CD4-positive, CD25-positive, alpha-beta regulatory T cell (primary cell): ENCODE data around the gene ZNF407. TPM values are rescaled to one million over a fixed set of nuclear protein-coding genes. Genes with fewer than 3 reads are reported as not detected.

ENCODE experiments used
- ATAC-seq, 2 donors: fragments of 150-1000 bp; cut with Tn5 transposase; one replicate each; pipeline ENCODE4 v1.10.0; 2021; ENCODE audit warnings: low read depth in 2 of 2, moderate number of reproducible peaks in 2 of 2, moderate library complexity in 1 of 2
- DNase-seq, 3 donors: peaks; one replicate each; pipeline versions ENCODE4 v3.0.0 to v3.0.0-alpha.2; 2012 to 2022; ENCODE audit warnings: mixed read lengths in 1 of 3
- H3K27ac ChIP-seq: one replicate; pipeline ENCODE4 v1.7.0; 2013; ENCODE audit warnings: mild to moderate bottlenecking, low read length; ENCODE audit not compliant: insufficient read depth, poor library complexity, severe bottlenecking
- H3K27me3 ChIP-seq: one replicate; pipeline ENCODE4 v1.7.0; 2013; ENCODE audit warnings: low read length; ENCODE audit not compliant: control insufficient read depth, insufficient read depth
- H3K36me3 ChIP-seq: one replicate; pipeline ENCODE4 v1.7.0; 2013; ENCODE audit warnings: mild to moderate bottlenecking, low read length, moderate library complexity; ENCODE audit not compliant: control insufficient read depth, insufficient read depth
- H3K4me1 ChIP-seq: 2 replicates; pipeline ENCODE4 v1.7.0; 2013; ENCODE audit warnings: mild to moderate bottlenecking, low read length; ENCODE audit not compliant: insufficient read depth, control insufficient read depth, poor library complexity, severe bottlenecking
- H3K4me3 ChIP-seq: one replicate; pipeline ENCODE4 v1.7.0; 2013; ENCODE audit warnings: low read depth, mild to moderate bottlenecking, low read length, moderate library complexity
- H3K9me3 ChIP-seq, 2 experiments: 1 replicate in 1 of 2; 2 replicates in 1 of 2; pipeline ENCODE4 v1.7.0; 2013; ENCODE audit warnings: low read length in 2 of 2, mild to moderate bottlenecking in 1 of 2, moderate library complexity in 1 of 2; ENCODE audit not compliant: control insufficient read depth in 2 of 2
- H3K27ac Mint-ChIP-seq, 3 donors: one replicate each; pipeline ENCODE4 v1.8.0; 2020 to 2022; ENCODE audit warnings: mild to moderate bottlenecking in 3 of 3, mixed read lengths in 3 of 3, moderate library complexity in 2 of 3
- H3K27me3 Mint-ChIP-seq: one replicate; pipeline ENCODE4 v1.8.0; 2022; ENCODE audit warnings: mild to moderate bottlenecking, mixed read lengths
- H3K36me3 Mint-ChIP-seq: one replicate; pipeline ENCODE4 v1.8.0; 2020; ENCODE audit warnings: mixed read lengths
- H3K4me1 Mint-ChIP-seq, 4 donors: one replicate each; pipeline ENCODE4 v1.8.0; 2020 to 2022; ENCODE audit warnings: mixed read lengths in 4 of 4, mild to moderate bottlenecking in 1 of 4
- H3K4me3 Mint-ChIP-seq, 4 donors: one replicate each; pipeline ENCODE4 v1.8.0; 2020 to 2022; ENCODE audit warnings: mild to moderate bottlenecking in 4 of 4, mixed read lengths in 4 of 4, moderate library complexity in 3 of 4
- H3K9me3 Mint-ChIP-seq, 7 donors: one replicate each; pipeline ENCODE4 v1.8.0; 2020 to 2022; ENCODE audit warnings: mixed read lengths in 7 of 7, mild to moderate bottlenecking in 3 of 7, moderate library complexity in 2 of 7
- polyA plus RNA-seq, 4 donors: library from polyadenylated mRNA; unstranded; fragments of 300-500 nt; fragmentation: Illumina TruSeq; gene quantifications; one replicate each; pipeline ENCODE4 v1.2.3, GENCODE V29; 2021
- total RNA-seq: library from RNA; stranded (reverse); gene quantifications from one replicate; pipeline ENCODE4 v1.2.3, GENCODE V29; 2022

Gene ZNF407
- total and polyA plus RNA-seq, 5 donors from 2014 or later, result 2.0 to 34.0 (median 3.8) TPM

DNA sequence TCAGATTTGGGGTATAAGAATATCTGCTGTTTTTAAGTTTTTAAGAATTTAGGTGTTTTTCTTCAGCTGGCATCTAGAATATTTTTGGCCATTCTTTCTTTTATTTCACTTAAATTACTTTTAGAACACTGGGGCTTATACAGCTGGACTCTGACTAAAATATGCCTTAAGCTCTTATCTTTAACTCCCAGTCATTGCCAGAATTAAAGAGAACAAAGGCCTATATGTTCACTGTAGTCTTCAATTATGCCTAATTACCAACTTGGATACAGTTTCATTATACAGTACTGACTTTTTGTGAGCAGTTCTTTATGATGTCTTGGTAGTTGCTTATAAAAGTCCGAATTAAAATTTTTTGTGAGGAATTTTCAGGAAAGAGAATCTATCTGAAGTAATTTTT, 192.8 kb downstream of the ZNF407 start:
- Mint-ChIP-seq H3K27me3 (no peaks in the 10 kb centered on the region), H3K36me3 (peaks cover 20% of the 10 kb centered on the region), H3K9me3 (no peaks in the 10 kb centered on the region), H3K4me1 (peaks cover 0 to 12% (median 3%) of the 10 kb centered on the region in 4 donors), H3K4me3 (no peak overlapping the region), H3K27ac (no peak overlapping the region)
- ATAC-seq, result no peak
- Histone ChIP-seq H3K27ac (no peak overlapping the region), H3K27me3 (no peaks in the 10 kb centered on the region), H3K9me3 (no peaks in the 10 kb centered on the region), H3K36me3 (no peaks in the 10 kb centered on the region), H3K4me1 (no peaks in the 10 kb centered on the region), H3K4me3 (no peak overlapping the region)
- no peak for DNase-seq

DNA sequence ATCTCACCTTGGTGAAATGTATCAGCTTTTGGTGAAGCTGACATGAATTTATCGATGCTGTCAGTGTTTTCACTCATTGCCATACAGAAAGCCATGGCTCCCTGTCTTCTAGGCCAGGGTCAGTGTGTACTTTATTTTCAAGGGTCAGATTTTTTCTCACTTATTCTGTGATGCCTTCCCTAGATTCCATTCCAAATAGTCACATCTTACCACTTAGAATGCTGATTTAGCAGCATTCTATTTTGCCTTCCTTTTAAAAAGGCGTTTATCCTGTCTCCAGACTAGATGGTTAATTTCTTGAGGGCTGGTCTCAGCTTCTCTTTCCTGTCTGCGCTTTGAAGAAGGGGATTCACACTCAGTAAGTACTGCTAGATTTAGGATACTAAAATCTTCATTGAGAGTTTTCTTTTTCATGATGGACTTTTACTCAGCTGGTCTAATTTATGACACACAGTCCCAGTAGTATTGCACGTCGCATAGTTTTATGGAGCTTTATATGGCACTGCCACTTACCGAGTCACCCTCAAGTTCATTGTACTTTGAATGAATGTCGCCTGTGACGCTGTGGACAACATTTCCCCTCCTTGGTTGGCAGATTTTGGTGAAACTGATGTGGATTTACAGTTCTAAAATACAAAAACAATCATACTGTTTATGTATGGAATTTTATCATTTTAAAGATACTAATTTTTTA, 194.0 kb downstream of the ZNF407 start:
- H3K27me3 Mint-ChIP-seq, result no peaks in the 10 kb centered on the region

DNA sequence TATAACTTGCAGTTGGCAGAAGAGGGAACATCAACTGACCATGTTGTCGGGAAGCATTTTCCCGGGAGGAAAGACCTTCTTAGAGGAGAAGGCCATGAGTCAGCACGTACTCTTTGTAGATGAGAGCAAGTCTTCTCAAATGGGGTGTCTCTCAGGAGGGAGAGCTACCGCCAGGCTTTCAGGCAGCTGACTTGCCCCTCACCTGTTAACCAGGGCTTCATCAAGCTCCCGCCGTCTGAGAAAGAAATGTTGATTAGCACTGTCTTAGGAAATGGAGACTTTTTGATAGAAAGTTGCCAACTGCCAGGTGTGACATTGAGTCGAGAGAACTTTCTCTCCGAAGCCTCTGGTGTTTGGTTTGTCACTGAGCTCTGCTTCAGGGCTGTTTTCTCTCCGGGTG, 196.1 kb downstream of the ZNF407 start:
- Histone ChIP-seq H3K4me1 (peaks cover 5% of the 10 kb centered on the region), H3K27ac (no peak overlapping the region), H3K36me3 (no peaks in the 10 kb centered on the region), H3K9me3 (no peaks in the 10 kb centered on the region), H3K27me3 (no peaks in the 10 kb centered on the region), H3K4me3 (no peak overlapping the region)
- H3K4me1 Mint-ChIP-seq, result peaks cover 8 to 36% (median 22%) of the 10 kb centered on the region in 4 donors
- H3K4me3 Mint-ChIP-seq, result no peak overlapping the region
- no peak for ATAC-seq
- DNase-seq, result no peak
- H3K9me3 Mint-ChIP-seq, result no peaks in the 10 kb centered on the region
- no peak overlapping the region for H3K27ac Mint-ChIP-seq
- H3K27me3 Mint-ChIP-seq, result no peaks in the 10 kb centered on the region
- H3K36me3 Mint-ChIP-seq, result peaks cover 7% of the 10 kb centered on the region

More for the DNA sequence above, 194.0 kb downstream of the ZNF407 start:
- peaks cover 13% of the 10 kb centered on the region for H3K36me3 Mint-ChIP-seq
- no peaks in the 10 kb centered on the region for H3K27me3 ChIP-seq
- no peak overlapping the region for H3K4me3 ChIP-seq
- no peak overlapping the region for H3K27ac ChIP-seq
- DNase-seq (no peak), ATAC-seq (no peak)
- no peak overlapping the region for H3K27ac Mint-ChIP-seq
- H3K9me3 ChIP-seq, result no peaks in the 10 kb centered on the region
- peaks cover 0 to 16% (median 6%) of the 10 kb centered on the region in 4 donors for H3K4me1 Mint-ChIP-seq
- H3K9me3 Mint-ChIP-seq, result no peaks in the 10 kb centered on the region
- H3K4me1 ChIP-seq, result no peaks in the 10 kb centered on the region
- no peak overlapping the region for H3K4me3 Mint-ChIP-seq
- no peaks in the 10 kb centered on the region for H3K36me3 ChIP-seq

DNA sequence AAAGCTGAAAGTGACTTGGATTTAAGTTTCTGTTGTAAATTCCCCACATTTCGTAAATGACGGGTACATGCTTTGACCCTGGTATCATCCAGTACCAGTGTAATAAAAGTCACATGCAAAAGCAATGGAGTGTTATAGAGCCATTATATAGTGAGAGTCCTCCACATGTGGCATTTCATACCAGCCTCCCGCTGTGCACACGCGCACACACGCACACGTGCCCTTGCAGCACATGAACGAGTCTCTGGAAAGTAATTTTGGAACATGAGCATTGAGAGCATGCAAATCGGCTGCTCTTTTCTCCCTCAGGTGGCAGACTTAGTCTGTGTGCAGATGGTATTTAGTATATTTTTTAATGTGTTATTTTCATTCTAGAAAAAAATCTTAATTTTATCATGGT, 198.1 kb downstream of the ZNF407 start:
- Mint-ChIP-seq H3K27ac (no peak overlapping the region), H3K9me3 (no peaks in the 10 kb centered on the region), H3K4me3 (no peak overlapping the region), H3K27me3 (no peaks in the 10 kb centered on the region), H3K4me1 (peaks cover 8 to 31% (median 22%) of the 10 kb centered on the region in 4 donors), H3K36me3 (peaks cover 3% of the 10 kb centered on the region)
- no peaks in the 10 kb centered on the region for H3K36me3 ChIP-seq
- H3K27ac ChIP-seq, result no peak overlapping the region
- H3K4me1 ChIP-seq, result peaks cover 5% of the 10 kb centered on the region
- ATAC-seq (no peak), DNase-seq (no peak)
- no peak overlapping the region for H3K4me3 ChIP-seq
- no peaks in the 10 kb centered on the region for H3K27me3 ChIP-seq
- no peaks in the 10 kb centered on the region for H3K9me3 ChIP-seq

DNA sequence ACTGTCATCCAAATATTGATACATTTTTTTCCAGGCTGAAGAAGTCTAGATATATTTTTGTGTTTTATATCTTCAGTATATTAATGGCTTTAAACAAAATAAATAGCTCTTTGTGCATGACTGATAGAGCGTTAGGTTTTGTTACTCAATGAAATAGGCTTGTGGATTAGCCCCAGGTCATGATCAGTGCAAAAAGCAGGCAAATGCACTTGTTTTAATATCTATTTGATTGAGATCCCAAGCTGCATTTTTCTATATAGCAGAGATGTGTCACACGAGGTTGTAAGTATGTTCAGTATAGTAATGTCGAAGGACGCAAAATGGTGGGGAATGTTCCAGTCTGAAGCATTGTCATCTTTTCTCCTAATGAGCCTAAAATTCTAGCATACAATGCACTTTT, 198.5 kb downstream of the ZNF407 start:
- H3K4me1 ChIP-seq, result peaks cover 5% of the 10 kb centered on the region
- no peak overlapping the region for H3K27ac ChIP-seq
- H3K9me3 ChIP-seq, result no peaks in the 10 kb centered on the region
- Mint-ChIP-seq H3K27ac (no peak overlapping the region), H3K4me3 (no peak overlapping the region), H3K4me1 (peaks cover 8 to 26% (median 22%) of the 10 kb centered on the region in 4 donors), H3K9me3 (no peaks in the 10 kb centered on the region), H3K27me3 (no peaks in the 10 kb centered on the region), H3K36me3 (peaks cover 2% of the 10 kb centered on the region)
- H3K27me3 ChIP-seq, result no peaks in the 10 kb centered on the region
- DNase-seq (no peak), ATAC-seq (no peak)
- no peaks in the 10 kb centered on the region for H3K36me3 ChIP-seq
- H3K4me3 ChIP-seq, result no peak overlapping the region

DNA sequence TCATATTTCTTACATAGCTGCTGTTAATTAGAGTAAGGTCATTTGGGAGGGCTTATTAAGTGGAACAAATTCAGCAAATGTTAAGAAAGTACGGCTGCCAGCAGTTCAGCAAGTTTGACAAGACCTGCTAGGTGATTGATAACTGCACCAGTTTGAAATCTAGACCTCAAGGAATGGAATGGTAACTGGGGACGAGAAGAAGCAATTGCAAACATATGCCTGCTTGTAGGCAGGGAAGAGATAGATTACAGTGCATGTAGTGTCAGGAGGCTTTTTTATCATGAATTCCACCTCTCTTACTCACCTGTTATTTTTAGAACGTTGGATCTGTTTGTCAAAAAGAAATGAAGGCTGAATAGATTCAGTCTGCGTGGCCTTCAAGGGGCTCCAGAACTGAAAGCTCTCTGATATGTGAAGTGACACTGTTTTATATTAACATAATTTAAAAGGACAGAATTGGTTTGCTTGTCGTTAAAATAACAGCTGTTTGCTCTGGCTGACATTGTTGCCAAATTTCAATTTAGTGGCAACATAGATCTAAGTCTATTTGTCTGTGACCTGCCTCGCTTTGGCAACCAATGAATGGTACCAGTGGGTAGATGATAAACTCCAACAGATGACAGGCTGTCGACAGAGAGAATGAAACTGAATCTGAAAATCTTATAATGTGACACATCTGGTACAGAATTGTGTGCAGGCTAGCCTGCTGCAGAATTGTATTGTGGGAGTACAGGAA, 199.3 kb downstream of the ZNF407 start:
- Mint-ChIP-seq H3K27me3 (no peaks in the 10 kb centered on the region), H3K36me3 (no peaks in the 10 kb centered on the region), H3K4me3 (no peak overlapping the region), H3K9me3 (no peaks in the 10 kb centered on the region), H3K27ac (peak overlapping the region in 1 of 3 donors; percentile 61), H3K4me1 (peaks cover 8 to 25% (median 21%) of the 10 kb centered on the region in 4 donors)
- Histone ChIP-seq H3K27ac (no peak overlapping the region), H3K4me3 (no peak overlapping the region), H3K4me1 (peaks cover 5% of the 10 kb centered on the region), H3K36me3 (no peaks in the 10 kb centered on the region), H3K9me3 (no peaks in the 10 kb centered on the region), H3K27me3 (no peaks in the 10 kb centered on the region)
- peak in 1 of 3 donors; percentile 27 for DNase-seq
- ATAC-seq, result no peak

DNA sequence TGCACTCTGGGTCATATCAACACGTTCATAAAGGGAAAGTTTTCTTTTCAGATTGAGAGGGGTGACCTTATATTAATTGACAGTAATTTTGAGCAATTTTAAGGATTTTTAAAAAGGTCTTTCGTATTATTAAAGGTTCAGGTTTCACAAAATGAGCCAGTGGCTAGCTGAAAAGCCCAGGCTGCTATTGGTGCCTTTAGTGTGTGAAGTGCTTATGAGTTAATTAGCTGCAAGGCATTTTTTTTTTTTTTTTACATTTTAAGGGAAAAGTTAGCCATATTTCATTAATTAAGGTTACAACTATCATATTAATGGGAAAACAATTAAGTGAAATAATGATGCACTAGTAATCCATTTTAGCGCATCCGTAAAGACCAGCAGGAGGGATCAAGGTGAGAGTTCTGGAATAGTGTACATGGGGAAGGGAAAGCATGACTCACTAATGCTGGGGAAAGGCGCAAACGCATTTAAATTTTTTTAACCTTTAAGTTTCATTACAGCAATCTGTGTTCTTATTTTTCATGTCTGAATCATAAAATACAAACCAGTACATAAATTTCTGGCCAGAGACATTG, 200.0 kb downstream of the ZNF407 start:
- peak overlapping the region in 1 of 3 donors; percentile 61 for H3K27ac Mint-ChIP-seq
- DNase-seq (no peak), ATAC-seq (no peak)
- peaks cover 8 to 25% (median 21%) of the 10 kb centered on the region in 4 donors for H3K4me1 Mint-ChIP-seq
- Histone ChIP-seq H3K27ac (no peak overlapping the region), H3K27me3 (no peaks in the 10 kb centered on the region), H3K4me1 (peaks cover 5% of the 10 kb centered on the region), H3K9me3 (no peaks in the 10 kb centered on the region), H3K4me3 (no peak overlapping the region), H3K36me3 (no peaks in the 10 kb centered on the region)
- no peaks in the 10 kb centered on the region for H3K9me3 Mint-ChIP-seq
- H3K27me3 Mint-ChIP-seq, result no peaks in the 10 kb centered on the region
- peak overlapping the region in 1 of 4 donors; percentile 93 for H3K4me3 Mint-ChIP-seq
- no peaks in the 10 kb centered on the region for H3K36me3 Mint-ChIP-seq
